Measurements from ENCODE around the gene TRRAP.

TRRAP gene

GRCh38 chr7:98900815-98901214 lies 22.5 kb downstream of the TRRAP start:
- DNase-seq (ENCODE audit: low read depth): no peak

GRCh38 chr7:98902523-98902922 lies 24.2 kb downstream of the TRRAP start:
- no peak for DNase-seq (ENCODE audit: low read depth)

DNA sequence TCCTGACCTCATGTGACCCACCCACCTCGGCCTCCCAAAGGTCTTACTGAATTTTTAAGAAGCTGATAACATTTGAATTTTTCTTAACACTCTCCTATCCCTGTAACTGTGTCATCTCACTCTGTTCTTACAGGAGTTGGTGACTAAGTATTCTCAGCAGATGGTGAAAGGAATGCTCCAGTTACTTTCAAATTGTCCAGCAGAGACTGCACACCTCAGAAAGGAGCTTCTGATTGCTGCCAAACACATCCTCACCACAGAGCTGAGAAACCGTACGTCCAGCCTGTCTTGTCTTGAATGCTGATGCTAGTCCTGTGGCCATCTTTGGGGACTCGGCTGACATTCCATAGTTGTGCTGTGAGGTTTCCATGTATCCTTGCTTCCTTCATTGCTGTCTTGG lies 24.9 kb downstream of the TRRAP start:
- DNase-seq (ENCODE audit: low read depth): no peak

- no peak for DNase-seq (ENCODE audit: low read depth)
Measured at GRCh38 chr7:98907570-98907969, 29.2 kb downstream of the TRRAP start.

DNA sequence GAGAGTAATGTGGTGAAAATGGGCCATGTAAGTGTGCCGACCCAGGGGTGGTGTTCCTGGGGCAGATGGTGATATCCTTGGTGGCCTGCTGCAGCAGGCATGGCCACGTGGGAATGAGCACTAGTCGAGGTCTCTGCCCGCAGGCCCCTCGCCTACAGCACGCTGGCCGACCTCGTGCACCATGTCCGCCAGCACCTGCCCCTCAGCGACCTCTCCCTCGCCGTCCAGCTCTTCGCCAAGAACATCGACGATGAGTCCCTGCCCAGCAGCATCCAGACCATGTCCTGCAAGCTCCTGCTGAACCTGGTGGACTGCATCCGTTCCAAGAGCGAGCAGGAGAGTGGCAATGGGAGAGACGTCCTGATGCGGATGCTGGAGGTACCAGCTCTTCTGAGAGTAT lies 30.3 kb downstream of the TRRAP start:
- no peak for DNase-seq (ENCODE audit: low read depth)

DNA sequence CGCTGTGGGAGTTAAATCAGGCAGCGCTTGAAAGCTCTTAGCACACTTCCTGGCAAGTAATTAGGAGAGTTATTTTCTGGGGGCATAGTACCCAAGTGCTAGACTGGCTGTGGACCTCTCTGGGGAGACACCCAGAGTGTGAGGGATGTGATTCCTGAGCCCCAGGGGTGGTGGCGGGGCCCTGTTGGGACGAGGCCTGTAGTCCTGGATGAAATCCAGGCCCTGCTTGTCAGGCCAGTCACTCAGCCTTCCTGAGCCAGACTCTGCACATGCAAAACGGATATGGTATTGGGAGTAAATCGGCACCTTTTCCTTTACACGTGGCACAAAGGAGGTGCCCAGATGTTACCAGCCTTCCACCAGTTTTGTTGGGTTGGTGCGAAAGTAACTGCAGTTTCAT lies 31.2 kb downstream of the TRRAP start:
- no peak for DNase-seq (ENCODE audit: low read depth)

- DNase-seq (ENCODE audit: low read depth): no peak
Measured at GRCh38 chr7:98910427-98910826, 32.1 kb downstream of the TRRAP start.

DNA sequence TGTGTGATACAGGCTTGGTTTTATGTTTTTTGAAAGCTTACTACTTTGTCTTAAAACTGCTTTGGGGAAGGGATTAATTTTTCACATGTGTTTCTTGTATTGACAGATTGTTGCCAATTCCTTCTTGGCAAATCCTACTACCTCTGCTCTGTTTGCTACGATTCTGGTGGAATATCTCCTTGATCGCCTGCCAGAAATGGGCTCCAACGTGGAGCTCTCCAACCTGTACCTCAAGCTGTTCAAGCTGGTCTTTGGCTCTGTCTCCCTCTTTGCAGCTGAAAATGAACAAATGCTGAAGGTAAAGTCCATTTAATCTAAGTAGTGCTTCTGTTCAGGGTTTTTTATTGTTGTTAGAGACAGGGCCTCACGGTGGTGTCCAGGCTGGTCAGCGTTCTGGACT lies 33.6 kb downstream of the TRRAP start:
- no peak for DNase-seq (ENCODE audit: low read depth)

DNA sequence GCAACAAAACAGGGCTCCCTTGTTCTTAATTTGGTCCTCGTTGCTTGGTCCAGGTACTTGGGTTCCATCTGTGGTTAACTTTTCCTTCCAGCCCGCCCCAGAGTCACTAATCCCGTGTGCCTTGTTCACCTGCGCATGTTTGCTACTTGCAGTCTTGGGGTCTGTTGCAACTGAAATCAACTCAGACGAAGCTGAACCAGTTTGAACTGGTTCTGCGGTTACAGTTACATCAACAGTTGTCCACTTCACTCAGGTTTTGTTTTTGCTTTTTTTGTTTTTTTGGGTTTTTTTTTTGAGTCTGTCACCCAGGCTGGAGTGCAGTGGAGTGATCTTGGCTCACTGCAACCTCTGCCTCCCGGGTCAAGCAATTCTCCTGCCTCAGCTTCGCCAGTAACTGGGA lies 34.7 kb downstream of the TRRAP start:
- DNase-seq (ENCODE audit: low read depth): no peak

DNA sequence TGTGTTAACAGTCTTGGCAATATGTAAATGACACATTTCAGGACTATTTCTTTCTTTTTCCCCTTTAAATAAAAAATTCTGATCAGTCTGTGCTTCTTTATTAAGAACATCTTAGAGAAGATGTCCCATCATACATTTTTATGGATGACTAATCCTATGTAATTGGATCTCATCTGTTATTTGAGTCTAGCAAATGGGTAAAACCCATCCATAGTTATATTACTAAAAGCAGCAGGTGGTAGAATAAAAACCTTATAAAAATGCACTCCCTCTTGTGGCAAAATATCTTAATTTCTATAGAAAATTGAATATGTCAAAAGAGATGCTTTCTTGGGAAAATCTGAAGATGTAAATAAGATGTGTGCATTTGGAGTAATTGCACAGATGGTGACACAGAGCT lies 35.3 kb downstream of the TRRAP start:
- DNase-seq (ENCODE audit: low read depth): no peak

DNA sequence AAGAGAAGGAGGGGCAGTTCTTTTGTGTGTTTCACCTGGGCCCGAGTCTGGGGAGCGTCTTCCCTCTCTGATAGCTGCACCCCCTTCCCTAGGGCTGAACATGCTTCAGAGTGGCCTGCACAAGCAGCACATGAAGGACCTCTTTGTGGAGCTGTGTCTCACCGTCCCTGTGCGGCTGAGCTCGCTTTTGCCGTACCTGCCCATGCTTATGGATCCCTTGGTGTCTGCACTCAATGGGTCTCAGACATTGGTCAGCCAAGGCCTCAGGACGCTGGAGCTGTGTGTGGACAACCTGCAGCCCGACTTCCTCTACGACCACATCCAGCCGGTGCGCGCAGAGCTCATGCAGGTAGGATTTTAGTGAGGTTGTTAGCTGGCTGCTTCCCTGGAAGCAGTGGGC lies 39.0 kb downstream of the TRRAP start:
- no peak for DNase-seq (ENCODE audit: low read depth)

DNA sequence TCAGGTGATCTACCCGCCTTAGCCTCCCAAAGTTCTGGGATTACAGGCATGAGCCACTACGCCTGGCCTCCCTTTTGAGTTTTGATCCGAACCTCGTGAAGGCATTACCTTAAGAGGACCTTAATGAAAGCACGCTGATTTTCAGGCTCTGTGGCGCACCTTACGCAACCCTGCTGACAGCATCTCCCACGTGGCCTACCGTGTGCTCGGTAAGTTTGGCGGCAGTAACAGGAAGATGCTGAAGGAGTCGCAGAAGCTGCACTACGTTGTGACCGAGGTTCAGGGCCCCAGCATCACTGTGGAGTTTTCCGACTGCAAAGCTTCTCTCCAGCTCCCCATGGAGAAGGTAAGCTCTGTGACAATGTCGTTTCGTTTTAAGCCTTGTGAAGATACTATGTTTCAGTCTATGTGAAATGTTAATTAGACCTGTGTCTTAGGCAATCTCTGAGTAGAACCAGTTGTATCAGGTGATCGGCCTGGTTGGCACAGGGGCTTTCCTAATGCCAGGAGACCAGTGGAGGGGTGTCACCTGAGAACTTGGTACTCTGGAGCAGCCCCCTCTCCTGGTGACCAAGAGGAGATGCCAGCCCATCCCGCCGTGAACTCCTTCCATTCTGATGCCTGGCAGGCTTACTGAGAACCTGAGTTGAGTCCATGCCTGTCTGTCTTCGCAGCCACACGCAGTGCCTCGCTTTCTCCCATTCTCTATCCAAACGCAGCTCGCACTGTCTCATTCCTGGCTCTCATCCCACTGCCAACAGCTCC lies 43.5 kb downstream of the TRRAP start:
- no peak for DNase-seq (ENCODE audit: low read depth)

- no peak for DNase-seq (ENCODE audit: low read depth)
Measured at GRCh38 chr7:98922392-98923187, 44.3 kb downstream of the TRRAP start.

GRCh38 chr7:98923512-98923911 lies 45.2 kb downstream of the TRRAP start:
- DNase-seq (ENCODE audit: low read depth): no peak

DNA sequence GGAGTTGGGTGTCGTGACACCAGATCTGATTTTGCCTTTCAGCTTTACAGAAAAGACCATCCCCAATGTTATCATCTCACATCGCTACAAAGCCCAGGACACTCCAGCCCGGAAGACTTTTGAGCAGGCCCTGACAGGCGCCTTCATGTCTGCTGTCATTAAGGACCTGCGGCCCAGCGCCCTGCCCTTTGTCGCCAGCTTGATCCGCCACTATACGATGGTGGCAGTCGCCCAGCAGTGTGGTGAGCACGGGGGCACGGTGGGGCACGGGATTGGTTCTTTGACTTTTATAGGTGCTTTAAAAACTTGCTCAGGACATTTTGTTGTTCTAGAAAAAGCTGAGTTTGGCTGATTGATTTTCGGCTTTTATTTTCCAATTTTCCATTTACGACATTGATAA lies 48.8 kb downstream of the TRRAP start:
- DNase-seq (ENCODE audit: low read depth): no peak

DNA sequence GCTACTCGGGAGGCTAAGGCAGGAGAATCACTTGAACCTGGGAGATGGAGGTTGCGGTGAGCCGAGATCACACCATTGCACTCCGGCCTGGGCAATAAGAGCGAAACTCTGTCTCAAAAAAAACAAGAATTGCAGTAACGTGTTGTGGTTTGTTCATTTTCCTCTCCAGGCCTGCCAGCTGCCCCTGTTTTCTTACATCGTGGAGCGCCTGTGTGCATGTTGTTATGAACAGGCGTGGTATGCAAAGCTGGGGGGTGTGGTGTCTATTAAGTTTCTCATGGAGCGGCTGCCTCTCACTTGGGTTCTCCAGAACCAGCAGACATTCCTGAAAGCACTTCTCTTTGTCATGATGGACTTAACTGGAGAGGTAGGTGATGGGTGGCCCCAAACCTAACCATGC lies 52.1 kb downstream of the TRRAP start:
- DNase-seq (ENCODE audit: low read depth): no peak

GRCh38 chr7:98930921-98931320 lies 52.6 kb downstream of the TRRAP start:
- DNase-seq (ENCODE audit: low read depth): no peak

GRCh38 chr7:98933321-98933720 lies 55.0 kb downstream of the TRRAP start:
- no peak for DNase-seq (ENCODE audit: low read depth)

GRCh38 chr7:98934267-98934666 lies 55.9 kb downstream of the TRRAP start:
- DNase-seq (ENCODE audit: low read depth): no peak

DNA sequence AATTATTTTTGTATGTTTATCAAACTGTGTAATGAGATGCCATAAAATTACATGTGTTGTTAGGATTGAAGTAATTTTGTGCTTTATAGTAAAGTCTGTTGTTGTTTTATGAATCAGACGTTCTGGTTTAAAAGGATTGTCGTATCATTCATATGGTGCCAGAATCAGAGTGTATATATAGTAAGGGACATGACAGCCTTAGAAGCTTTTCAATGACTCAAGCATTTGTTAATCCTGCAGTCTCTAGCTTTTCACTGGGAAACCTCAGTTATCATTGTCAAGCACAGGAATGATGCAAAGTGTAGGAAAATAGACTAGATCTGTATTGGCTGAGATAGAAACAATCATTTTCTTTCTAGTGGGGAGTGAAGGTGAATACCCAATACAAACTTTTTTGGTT lies 57.5 kb downstream of the TRRAP start:
- no peak for DNase-seq (ENCODE audit: low read depth)

DNA sequence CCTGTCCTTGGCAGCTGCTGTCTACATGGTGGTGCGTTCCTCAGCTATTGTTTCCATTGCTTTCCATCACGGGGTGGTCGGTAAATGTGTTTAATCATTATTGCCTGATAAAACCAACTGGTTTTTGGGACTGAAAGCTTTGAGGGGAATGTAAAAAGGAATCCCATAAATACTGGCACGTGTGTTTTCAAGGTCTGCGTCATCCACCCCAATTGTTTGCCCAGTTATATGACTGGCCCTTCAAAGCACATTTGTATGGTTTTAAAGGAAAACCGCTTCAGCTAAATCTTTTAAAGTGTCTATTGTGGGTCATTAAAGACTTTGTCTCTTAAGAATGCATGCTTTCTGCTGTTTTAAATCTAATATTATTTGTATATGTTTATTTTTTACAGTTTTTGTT lies 65.0 kb downstream of the TRRAP start:
- no peak for DNase-seq (ENCODE audit: low read depth)

- no peak for DNase-seq (ENCODE audit: low read depth)
Measured at GRCh38 chr7:98944386-98944785, 66.1 kb downstream of the TRRAP start.

DNA sequence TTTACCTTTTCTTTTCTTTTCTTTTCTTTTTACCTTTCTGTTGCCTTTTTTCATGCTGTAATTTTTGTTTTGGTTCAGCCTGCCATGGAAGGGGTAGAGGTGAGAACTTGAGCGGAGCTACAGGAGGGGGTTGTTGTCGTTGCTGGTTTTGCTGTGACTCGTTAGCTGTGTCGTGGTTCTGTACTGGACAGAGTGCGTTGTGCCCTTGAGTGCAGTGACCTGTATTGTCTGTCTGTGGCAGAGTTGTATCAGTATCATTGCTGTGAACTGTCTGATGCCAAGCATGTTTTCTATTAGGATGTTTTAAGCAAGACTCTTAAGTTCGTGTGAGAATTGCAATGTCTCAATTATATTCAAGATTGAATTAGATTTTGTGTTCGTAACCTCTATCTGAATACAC lies 67.5 kb downstream of the TRRAP start:
- no peak for DNase-seq (ENCODE audit: low read depth)

GRCh38 chr7:98946389-98946788 lies 68.1 kb downstream of the TRRAP start:
- no peak for DNase-seq (ENCODE audit: low read depth)
